ENCODE results near the gene FRMD5.

GRCh38 chr15:43915631-43916325 lies 279.3 kb downstream of the FRMD5 start:
- TF ChIP-seq, protein P1, sequence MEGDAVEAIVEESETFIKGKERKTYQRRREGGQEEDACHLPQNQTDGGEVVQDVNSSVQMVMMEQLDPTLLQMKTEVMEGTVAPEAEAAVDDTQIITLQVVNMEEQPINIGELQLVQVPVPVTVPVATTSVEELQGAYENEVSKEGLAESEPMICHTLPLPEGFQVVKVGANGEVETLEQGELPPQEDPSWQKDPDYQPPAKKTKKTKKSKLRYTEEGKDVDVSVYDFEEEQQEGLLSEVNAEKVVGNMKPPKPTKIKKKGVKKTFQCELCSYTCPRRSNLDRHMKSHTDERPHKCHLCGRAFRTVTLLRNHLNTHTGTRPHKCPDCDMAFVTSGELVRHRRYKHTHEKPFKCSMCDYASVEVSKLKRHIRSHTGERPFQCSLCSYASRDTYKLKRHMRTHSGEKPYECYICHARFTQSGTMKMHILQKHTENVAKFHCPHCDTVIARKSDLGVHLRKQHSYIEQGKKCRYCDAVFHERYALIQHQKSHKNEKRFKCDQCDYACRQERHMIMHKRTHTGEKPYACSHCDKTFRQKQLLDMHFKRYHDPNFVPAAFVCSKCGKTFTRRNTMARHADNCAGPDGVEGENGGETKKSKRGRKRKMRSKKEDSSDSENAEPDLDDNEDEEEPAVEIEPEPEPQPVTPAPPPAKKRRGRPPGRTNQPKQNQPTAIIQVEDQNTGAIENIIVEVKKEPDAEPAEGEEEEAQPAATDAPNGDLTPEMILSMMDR (IDR thresholded peaks at IDR 0.05): no peak
- TF ChIP-seq POLR2A (IDR thresholded peaks at IDR 0.05): no peak
